Lung (tissue), 12 donors: Measurements from ENCODE around the gene RDH11. TPM values are rescaled to one million over a fixed set of nuclear protein-coding genes. Genes with fewer than 3 reads are reported as not detected.

ENCODE experiments used
- ATAC-seq: fragments of 200-7000 bp; cut with Tn5 transposase; one replicate; pipeline ENCODE4 v1.9.1; 2020; ENCODE audit warnings: moderate number of reproducible peaks; ENCODE audit not compliant: insufficient read depth, low FRiP score
- DNase-seq, 3 donors: peaks; one replicate each; pipeline ENCODE4 v3.0.0-alpha.2; 2013 to 2017
- H3K27ac ChIP-seq, 2 donors: one replicate each; pipeline ENCODE4 v1.5.1; 2013; ENCODE audit warnings: mild to moderate bottlenecking in 2 of 2, moderate library complexity in 2 of 2, control low read depth in 1 of 2, inconsistent platforms in 1 of 2, low read depth in 1 of 2, low read length in 1 of 2
- H3K27me3 ChIP-seq, 3 donors: one replicate each; pipeline ENCODE4 v1.5.1; 2013; ENCODE audit warnings: low read length in 2 of 3; ENCODE audit not compliant: control insufficient read depth in 3 of 3, insufficient read depth in 3 of 3
- H3K36me3 ChIP-seq, 4 donors: one replicate each; pipeline ENCODE4 v1.5.1; 2013; ENCODE audit warnings: low read length in 4 of 4, mild to moderate bottlenecking in 1 of 4, moderate library complexity in 1 of 4; ENCODE audit not compliant: control insufficient read depth in 4 of 4, insufficient read depth in 4 of 4
- H3K4me1 ChIP-seq, 5 donors: one replicate each; pipeline ENCODE4 v1.5.1; 2013; ENCODE audit warnings: low read length in 5 of 5, mild to moderate bottlenecking in 2 of 5, moderate library complexity in 1 of 5; ENCODE audit not compliant: control insufficient read depth in 5 of 5, insufficient read depth in 5 of 5
- H3K4me3 ChIP-seq: one replicate; pipeline ENCODE4 v1.5.1; 2013; ENCODE audit warnings: mild to moderate bottlenecking, control low read depth, moderate library complexity
- H3K9ac ChIP-seq, 2 donors: one replicate each; pipeline ENCODE4 v1.5.1; 2013; ENCODE audit warnings: low read length in 2 of 2, control low read depth in 1 of 2; ENCODE audit not compliant: insufficient read depth in 1 of 2
- H3K9me3 ChIP-seq, 4 donors: one replicate each; pipeline ENCODE4 v1.5.1; 2013; ENCODE audit warnings: low read length in 3 of 4, mild to moderate bottlenecking in 1 of 4, moderate library complexity in 1 of 4; ENCODE audit not compliant: control insufficient read depth in 4 of 4, insufficient read depth in 3 of 4
- WGBS, 2 donors: extraction: QIAGEN DNeasy Blood & Tissue Kit; methylation state at CpG; one replicate each; pipeline ENCODE4 v1.1.7; 2013; 5-methylcytosine and 5-hydroxymethylcytosine counted together
- polyA plus RNA-seq, 2 donors: library from polyadenylated mRNA; stranded (reverse); fragments of 200-250 nt; gene quantifications; one replicate each; pipeline ENCODE4 v1.2.1, GENCODE V29; 2013
- total RNA-seq, 2 donors: library from RNA; depleted of rRNA in 1 of 2; stranded (reverse); fragments of >200 nt in 1 of 2; gene quantifications; one replicate each; pipeline ENCODE4 v1.2.1, GENCODE V29; 2014 to 2021
- TF ChIP-seq, protein P1 (sequence below): IDR thresholded peaks from 2 replicates; pipeline ENCODE4 v1.5.1; 2012; ENCODE audit warnings: mild to moderate bottlenecking; ENCODE audit errors: control extremely low read depth, extremely low read depth
- donor health status: control.
- donor health status: control.
- donor health status: Bipolar disorder and iron deficiency.
- donor health status: healthy.
- donor health status: DM: yes; HTN: yes; CAD: no.

RDH11 gene
- total and polyA plus RNA-seq, 4 donors = 42.0 to 80.3 (median 67.0) TPM

DNA sequence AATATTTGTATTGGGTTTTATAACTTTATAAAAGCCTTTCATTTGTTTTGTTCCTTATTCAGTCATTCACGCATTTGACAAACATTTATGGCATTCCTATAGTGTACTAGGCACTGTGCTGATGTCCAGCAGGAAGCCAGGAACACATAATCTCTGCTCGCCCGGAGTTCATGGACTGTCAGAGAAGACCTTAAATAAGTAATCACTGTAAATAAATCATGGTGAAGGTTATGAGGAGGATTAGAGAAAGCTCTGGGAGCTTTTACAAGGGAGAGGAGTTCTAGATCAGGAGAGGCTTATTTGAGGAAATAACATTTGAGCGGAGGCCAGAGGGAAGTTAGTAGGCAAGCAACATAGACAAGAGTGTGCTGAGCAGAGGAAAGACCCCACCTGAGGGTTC lies 1.4 kb upstream of the RDH11 start:
- DNase-seq (no peak), ATAC-seq (no peak)

DNA sequence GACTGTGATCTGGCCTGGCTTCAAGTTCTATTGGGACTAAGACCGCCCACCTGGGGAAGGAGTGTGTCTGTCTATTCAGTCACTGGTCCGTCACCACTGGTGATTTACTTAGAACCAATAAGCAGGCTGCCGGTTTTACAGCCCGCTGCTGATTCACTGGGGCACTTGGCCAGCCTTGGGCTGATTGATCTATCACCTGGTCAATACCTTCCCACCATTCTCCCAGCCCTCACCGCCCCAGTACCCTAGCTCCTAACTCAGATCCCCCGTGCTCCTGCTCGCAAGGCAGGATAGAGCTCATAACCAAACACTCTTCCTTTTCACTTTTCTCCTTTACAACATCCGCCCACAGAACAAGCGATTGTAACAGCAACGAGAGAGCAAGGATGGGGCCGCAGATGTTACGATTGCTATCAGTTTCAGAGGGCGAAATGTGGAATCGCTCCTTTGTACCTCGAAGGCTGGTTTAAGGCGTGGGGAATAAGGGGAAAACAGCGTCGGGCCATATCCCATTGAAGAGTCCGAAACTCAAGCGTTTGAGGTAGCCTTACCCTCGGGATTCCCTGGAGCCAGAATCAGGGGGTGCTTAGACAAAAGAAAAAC lies 672 bp downstream of the RDH11 start:
- Histone ChIP-seq H3K9ac (peak overlapping the region; percentile 47 to 68), H3K9me3 (no peaks in the 10 kb centered on the region), H3K27ac (peak overlapping the region; percentile 22 to 91), H3K4me1 (peaks cover 0 to 4% (median 0%) of the 10 kb centered on the region in 5 donors), H3K4me3 (peak overlapping the region; percentile 91), H3K36me3 (peaks cover 11 to 25% (median 17%) of the 10 kb centered on the region in 4 donors), H3K27me3 (no peaks in the 10 kb centered on the region)
- TF ChIP-seq, protein P1, sequence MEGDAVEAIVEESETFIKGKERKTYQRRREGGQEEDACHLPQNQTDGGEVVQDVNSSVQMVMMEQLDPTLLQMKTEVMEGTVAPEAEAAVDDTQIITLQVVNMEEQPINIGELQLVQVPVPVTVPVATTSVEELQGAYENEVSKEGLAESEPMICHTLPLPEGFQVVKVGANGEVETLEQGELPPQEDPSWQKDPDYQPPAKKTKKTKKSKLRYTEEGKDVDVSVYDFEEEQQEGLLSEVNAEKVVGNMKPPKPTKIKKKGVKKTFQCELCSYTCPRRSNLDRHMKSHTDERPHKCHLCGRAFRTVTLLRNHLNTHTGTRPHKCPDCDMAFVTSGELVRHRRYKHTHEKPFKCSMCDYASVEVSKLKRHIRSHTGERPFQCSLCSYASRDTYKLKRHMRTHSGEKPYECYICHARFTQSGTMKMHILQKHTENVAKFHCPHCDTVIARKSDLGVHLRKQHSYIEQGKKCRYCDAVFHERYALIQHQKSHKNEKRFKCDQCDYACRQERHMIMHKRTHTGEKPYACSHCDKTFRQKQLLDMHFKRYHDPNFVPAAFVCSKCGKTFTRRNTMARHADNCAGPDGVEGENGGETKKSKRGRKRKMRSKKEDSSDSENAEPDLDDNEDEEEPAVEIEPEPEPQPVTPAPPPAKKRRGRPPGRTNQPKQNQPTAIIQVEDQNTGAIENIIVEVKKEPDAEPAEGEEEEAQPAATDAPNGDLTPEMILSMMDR = no peak
- DNase-seq = peak; percentile 68 to 83 (median 69)
- peak; percentile 72 for ATAC-seq
- WGBS, 2 donors = 1 to 3% methylated on average over 21 of the region's 21 CpGs

More for the DNA sequence above, 1.4 kb upstream of the RDH11 start:
- Histone ChIP-seq H3K27me3 (no peaks in the 10 kb centered on the region), H3K4me3 (no peak overlapping the region), H3K27ac (no peak overlapping the region), H3K9ac (no peak overlapping the region), H3K9me3 (no peaks in the 10 kb centered on the region), H3K4me1 (peaks cover 0 to 4% (median 0%) of the 10 kb centered on the region in 5 donors), H3K36me3 (peaks cover 0 to 10% (median 3%) of the 10 kb centered on the region in 4 donors)
- TF ChIP-seq, protein P1 = no peak
- 77 to 91% methylated on average over 4 of the region's 4 CpGs for whole genome bisulfite sequencing, 2 donors

- Histone ChIP-seq H3K27ac (no peak overlapping the region), H3K9me3 (no peaks in the 10 kb centered on the region), H3K4me1 (peaks cover 0 to 4% (median 0%) of the 10 kb centered on the region in 5 donors), H3K9ac (no peak overlapping the region), H3K4me3 (no peak overlapping the region), H3K36me3 (peaks cover 28 to 56% (median 39%) of the 10 kb centered on the region in 4 donors), H3K27me3 (no peaks in the 10 kb centered on the region)
- DNase-seq = no peak
- ATAC-seq = no peak
- 96 to 98% methylated on average over 4 of the region's 4 CpGs for WGBS, 2 donors
- TF ChIP-seq, protein P1 = no peak
Measured at GRCh38 chr14:67690011-67690410, 5.6 kb downstream of the RDH11 start.

DNA sequence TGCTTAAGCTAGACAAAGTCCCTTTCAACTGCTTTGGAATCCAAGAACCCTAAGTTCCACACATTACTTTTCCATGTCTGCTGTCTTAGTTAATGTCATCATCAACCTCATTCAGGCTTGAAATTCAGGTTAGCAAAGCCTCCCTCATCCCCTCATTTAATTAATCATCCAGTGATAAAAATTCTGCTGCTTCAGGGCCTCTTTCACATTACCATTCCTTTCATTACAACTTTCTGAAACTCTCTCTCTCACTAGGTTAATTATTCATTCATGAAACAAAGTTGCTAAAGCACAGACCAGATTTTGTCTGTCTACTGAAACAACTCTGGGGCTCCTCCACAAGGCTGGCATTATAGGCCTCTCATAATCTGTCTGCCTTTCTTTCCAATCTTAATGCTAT lies 11.7 kb downstream of the RDH11 start:
- H3K27me3 ChIP-seq = no peaks in the 10 kb centered on the region
- H3K4me1 ChIP-seq = no peaks in the 10 kb centered on the region
- H3K9me3 ChIP-seq = no peaks in the 10 kb centered on the region
- no peak overlapping the region for H3K27ac ChIP-seq
- H3K9ac ChIP-seq = no peak overlapping the region
- DNase-seq (no peak), ATAC-seq (no peak)
- peaks cover 10 to 42% (median 21%) of the 10 kb centered on the region in 4 donors for H3K36me3 ChIP-seq
- TF ChIP-seq, protein P1 = no peak
- no peak overlapping the region for H3K4me3 ChIP-seq
